Esophagus mucosa (tissue), 1 donor: ENCODE results near the gene CCDC102B. TPM values are rescaled to one million over a fixed set of nuclear protein-coding genes. Genes with fewer than 3 reads are reported as not detected.
A peak's percentile ranks its signal among the peaks of the same experiment; 100 is the strongest.
"Not testable (repeated sequence)": the region's sequence is repeated elsewhere in the genome, so short reads cannot be mapped to it uniquely, and the experiment has no call there.

Experiments used
- ATAC-seq: fragments of 200-7000 bp; cut with Tn5 transposase; one replicate; pipeline ENCODE4 v1.9.1; 2020
- total RNA-seq: library from RNA; stranded (reverse); gene quantifications from one replicate; pipeline ENCODE4 v1.2.4, GENCODE V29; 2023
- donor health status: DM: yes; HTN: yes; CAD: no.

CCDC102B gene
- total RNA-seq: 1.2 TPM

DNA sequence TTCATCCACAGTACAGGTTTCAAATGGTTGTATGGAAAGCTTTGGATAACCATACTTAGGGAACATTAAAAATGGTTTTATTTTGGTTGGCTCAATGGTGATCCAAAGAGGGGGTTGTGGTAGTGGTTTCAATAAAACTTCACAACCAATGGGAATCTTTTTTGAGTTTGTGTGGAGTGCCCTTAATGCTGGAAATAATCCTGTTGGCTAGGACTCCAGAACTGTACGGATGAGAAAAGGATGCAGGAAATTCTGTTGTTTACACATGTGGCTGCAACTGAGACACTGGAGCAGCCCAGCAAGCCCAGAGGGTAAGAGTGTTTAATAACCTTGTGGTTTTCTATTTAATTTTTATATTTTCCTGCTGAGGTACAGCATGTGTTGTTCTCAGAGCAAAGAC, at the start of gene CCDC102B:
Gene CCDC102B (plus strand): TSS at position 210 of the 400 bp plus-strand sequence. CDS start 38,684 bp downstream, outside the sequence.
- no peak for ATAC-seq

DNA sequence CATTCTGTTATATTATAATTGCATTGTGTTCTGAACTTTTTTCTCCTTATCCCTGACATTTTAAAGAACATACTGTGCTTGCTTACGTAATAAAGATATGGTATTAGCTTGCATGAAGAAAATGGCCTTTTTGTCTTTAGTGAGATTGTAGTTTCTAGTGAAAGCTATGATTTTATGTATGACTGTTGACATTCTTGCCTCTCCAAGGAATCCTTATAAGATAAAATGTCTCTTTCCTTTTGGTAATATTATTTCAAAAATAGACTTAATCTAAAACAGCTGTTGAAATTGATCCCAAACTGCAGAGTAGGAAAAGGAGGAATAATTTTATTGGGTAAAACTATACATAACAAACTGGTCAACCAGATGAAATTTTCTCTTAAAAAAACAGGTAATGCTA, 40.8 kb upstream of the CCDC102B start:
- ATAC-seq: no peak

DNA sequence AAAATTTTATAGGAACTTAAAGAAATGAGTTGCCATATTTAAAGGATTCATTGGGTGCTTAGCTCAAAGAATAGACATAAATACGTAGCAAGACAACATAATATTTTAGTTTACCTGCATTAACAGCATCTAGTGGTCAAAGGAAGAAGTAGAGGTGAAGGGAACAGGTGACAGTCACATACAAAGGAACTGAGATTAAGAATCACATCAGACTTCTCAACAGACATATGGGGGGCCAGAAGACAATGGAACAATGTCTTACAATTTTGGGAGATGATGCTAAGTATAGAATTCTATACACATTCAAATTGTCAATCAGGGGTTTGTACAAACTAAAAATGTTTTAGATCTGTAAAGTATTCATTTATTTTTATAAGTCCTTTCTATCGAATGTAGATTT, 38.6 kb upstream of the CCDC102B start:
- ATAC-seq: no peak

DNA sequence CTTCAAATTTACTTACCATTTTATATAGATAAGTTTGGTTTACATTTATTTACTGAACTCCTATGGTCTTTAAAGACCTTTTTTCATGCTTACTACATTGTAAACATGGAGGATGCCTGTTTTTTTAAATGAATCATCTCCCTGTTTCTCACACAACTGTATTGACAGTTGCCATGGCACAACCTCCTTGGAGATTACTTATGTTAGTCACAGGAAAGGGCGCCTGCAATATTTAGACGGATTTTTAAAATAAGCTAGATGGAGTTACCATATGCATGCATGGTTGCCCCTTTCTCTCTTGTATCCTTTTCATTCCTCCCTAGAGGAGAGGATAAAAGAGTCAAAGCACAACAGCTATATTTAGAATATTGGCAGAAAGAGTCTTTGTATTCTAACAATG, 34.8 kb upstream of the CCDC102B start:
- no peak for ATAC-seq

DNA sequence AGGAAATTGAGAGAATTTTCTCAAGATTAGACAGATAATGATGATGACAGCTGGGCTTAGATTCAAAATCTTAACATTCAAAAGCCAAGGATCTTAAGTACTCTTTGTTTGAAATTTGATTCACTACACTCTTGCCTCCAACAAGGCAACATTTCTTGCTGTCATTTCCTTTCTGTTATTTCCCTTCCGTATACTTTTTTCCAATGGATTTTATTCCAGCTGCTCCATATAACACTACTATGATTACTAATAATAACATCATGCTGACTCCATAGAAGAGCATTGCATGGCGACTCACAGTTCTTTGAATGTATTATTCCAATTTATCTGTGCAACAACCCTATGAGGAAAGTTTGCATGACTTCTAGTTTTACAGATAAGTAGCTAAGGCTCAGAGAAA, 33.9 kb upstream of the CCDC102B start:
- ATAC-seq: no peak

DNA sequence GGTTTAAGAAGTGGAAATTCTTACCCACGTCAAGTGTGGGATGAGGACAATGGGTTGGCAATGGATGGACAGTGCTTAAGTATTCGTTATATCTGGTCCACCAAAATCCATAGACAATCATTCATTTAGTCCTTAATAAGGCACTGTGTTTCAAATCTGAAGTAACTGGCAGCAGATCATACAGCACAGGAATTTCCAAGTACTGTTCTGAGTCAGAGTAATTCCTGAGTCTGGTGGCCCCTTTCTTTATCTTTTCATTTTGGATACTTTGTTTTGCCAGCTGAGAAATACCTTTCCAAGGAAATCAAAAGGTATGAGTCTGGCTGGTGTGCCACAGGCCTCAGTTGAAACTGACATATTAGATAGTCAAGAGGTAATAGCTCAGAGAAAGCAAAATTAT, 31.4 kb upstream of the CCDC102B start:
- ATAC-seq: no peak

DNA sequence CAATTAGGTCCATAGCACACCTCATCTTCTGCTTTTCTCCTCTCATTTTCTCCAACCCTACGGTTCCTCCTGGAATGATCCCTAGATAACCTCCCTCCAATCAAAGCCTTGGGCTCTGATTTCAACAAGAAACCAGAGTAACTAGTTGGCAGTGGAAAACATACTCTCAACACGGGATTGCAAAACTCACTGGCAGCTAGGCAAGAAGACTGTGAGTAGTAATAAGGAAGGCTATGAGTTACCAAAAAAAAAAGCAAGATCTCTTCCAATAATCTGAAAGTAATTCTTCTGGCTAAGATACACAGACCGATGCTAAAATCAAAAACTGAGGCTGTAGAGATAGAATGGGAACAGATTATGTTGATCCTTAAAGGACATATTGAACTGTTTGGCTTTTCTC, 28.4 kb upstream of the CCDC102B start:
- no peak for ATAC-seq

DNA sequence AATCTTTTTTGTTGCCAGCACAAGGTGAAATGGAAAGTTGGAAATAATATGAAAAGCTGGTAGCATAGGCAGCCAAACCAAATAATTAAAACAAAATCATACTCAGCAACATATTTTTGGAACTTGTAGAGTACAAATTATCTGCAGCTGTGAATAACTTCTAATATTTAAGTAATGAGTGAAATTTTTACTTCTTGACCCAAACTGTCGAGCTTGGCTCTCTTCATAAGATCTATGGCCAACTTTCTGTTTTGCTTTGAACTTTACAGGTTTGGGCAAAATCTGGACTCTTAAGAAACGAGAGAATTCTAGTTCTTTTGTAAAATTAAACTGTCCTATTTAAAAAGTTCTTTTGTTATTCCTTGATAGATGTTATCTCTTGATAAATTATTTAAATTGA, 25.6 kb upstream of the CCDC102B start:
- no peak for ATAC-seq

DNA sequence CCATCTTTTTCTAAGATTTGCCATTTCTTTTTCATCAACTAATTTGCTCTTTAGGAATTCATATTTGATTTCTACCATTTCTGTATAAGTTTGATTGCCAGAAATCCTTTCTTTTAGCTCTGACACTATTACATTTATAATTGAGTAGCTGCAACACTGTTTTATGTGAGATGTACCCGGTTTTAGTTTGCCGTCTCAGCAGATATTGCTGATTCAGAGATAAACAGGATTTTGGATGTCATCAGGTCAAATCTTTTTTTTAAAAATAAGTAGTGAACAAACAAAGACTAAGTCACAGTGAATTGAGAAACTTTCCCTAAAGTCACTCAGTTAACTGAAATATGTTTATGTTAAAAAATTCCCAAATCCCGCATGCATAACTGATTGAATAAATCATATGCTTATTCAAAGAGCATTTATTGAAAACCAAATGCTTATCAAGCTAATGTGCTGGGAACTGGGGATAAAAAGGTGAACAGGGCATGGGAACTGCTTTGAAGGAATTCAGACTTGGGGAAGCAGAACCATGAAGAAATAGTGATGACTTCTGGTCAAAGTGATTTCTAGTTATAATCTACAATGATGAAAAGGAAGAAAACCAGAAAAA, 19.5 kb upstream of the CCDC102B start:
- no peak for ATAC-seq

DNA sequence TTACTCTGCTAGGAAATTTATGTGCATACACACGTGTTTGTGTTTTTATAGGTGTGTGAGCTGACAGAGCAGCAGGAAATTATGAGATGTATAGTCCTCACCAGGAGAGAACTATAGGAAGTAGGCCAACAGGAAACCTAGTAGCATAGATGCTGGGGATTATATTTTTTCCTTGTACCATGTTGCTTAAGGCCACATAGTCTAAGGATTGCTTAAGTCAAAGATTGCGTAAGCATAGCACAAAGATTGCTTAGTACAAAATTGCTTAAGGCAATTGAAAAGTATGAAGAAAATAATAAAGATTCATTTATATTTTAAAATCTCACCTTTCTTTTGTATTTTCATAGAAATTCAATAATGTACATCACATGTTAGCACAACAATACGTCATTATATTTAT, 18.7 kb upstream of the CCDC102B start:
- ATAC-seq: peak; percentile 73

DNA sequence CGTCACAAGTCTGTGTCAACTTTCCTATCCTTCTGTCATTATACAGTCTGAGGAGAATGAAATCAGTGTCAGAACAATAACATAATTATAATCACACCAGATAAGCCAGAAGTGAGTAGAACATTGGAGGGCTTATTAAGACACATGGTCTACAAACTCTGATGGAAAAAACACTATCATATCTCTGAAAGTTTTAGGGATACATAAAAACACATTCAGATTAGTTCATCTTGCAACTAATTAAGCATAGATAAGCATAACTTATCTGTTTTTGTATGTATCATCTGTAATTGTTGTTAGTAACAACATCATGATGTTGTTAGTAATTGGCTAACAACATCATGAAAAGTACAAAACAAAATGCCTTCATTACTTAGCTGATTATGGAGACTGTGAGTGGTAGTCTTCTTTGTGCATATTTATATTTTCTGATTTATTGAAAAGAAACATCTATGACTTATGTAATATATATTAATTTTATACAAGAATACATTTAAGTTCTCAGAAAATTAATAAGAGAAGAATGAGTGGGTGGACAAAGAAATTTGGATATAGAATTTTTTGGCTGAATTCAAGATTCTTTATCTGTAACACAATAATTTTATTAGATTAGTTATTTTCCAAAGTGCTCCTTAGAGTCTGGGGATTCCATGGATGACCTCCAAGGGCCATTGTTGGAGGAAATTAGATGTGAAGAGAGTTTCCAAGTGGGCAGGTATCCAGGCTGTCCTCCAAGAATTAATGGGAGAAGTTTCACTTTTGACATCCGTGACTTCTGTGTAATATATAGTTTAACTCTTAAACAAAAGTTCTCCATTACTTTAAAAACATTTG, 16.9 kb upstream of the CCDC102B start:
- no peak for ATAC-seq

DNA sequence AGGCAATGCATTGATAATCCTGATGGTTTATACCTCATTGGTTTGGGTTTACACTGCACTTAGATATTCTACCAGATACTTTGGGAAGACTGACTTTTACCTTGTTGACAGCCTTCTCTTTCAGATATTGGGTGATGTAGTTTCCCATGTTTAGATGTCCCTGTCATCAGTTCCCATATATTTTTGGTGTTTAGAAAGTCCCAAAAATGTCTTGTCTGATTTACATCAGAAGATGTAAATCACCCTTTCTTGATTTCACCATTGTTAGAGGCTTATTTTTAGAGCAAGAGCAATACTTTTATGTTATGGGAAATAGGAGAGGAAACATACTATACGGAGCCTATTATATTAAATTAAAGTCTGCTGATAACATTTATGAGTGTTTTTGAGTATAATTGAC, 14.4 kb upstream of the CCDC102B start:
- no peak for ATAC-seq

DNA sequence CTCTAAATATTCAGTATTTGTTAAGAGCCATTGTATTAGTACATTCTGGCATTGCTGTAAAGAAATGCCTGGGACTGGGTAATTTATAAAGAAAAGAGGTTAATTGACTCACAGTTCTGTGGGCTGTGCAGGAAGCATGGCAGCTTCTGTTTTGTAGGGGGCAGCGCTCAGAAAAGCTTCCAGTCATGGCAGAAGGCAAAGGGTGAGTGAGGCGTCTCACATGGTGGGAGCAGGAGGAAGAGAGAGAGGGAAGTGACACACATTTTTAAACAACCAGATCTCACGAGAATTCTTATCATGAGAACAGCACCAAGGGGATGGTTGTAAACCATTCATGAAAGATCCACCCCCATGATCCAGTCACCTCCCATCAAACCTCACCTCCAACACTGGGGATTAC, 13.8 kb upstream of the CCDC102B start:
- ATAC-seq: no peak

DNA sequence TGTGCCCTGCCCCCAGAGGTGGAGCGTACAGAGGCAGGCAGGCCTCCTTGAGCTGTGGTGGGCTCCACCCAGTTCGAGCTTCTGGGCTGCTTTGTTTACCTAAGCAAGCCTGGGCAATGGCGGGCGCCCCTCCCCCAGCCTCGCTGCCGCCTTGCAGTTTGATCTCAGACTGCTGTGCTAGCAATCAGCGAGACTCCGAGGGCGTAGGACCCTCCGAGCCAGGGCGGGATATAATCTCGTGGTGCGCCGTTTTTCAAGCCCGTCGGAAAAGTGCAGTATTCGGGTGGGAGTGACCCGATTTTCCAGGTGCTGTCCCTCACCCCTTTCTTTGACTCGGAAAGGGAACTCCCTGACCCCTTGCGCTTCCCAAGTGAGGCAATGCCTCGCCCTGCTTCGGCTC, 7.6 kb upstream of the CCDC102B start:
- ATAC-seq: not testable (repeated sequence)

DNA sequence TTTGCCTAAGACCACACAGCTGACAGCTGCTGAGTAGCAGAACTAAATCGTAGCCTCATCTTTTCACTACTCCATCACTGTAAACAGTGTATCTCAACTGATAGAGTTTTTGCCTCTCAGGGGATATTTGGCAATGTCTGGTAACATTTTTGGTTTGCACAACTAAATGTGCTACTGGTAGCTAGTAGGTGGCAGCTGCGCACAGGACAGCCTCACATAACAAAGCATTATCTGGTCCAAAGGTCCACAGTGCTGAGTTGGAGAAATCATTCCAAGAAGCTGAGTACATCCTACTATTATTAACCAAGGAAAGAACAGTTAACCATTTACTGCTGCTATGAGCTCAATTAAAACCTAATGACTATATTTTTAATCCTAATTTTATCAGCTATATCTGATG, 6.1 kb upstream of the CCDC102B start:
- no peak for ATAC-seq

DNA sequence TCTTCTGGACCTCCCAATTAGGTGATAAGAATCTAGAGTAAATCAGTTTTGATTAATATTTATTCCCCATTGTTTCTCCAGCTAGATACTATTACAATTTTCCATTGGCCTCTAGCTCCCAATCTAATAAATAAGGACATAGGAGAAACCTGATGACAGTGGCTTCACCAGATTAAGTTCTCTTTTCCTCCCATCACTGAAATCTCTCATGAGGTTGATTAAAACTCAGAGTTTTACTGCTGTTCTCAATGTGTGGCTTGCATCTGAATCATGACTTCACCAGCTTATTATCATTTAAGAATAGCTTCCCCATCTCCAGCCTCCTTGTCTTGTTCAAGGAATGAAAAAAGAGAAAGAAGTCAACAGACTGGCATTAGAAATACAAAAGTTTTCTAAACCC, 3.9 kb upstream of the CCDC102B start:
- ATAC-seq: no peak

DNA sequence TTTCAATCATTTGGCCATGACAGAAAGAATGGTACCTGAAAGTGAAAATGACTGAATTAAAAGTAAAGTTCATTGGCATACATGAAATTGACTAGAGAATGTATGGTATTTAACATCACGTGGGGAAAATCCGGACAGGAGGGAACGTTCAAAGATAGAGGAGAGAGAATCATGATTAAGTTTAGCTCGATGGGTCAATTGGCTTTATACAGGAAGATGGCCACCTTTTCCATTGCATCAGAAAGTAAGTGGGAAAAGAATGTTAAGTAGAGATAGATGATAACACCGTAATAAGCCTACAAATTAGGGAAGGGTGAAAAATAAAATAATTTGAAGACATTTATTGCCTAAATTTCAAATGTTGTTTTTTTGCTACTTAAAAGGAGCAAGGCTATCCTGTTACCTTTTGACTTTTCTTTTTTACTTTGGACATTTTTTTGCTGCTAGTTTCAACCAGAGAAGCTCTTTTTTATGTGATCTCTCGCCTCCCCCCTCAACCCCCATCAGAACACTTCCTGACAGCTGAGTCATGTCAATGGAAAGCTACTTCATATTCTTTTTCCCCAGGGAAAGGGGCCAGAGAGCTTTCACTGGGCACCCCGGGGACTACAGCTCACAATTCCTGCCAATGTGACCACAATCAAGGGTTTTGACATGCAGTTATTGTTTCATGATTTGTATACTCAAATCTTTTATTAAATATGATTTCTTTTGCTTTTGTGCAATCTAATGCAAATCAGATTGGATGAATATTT, 767 bp upstream of the CCDC102B start:
- no peak for ATAC-seq

DNA sequence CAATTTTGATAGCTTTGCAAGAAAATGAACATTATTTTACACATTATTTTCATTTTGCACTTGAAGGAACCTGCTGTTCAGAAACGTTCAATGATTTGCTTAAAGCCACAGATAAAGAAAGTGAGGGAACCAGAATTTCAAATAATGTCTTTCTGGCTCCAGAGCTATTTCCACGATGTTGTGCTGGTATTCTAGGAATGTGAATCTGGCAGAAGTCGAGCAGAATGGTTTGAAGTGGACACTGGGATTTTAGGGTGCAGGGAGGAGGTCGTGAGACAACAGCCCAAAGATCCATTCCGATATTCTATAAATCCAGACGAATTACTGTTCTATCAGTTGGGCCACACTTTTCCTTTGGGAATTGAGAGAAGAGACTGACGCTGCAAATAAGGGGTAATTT, 2.2 kb downstream of the CCDC102B start:
- no peak for ATAC-seq

DNA sequence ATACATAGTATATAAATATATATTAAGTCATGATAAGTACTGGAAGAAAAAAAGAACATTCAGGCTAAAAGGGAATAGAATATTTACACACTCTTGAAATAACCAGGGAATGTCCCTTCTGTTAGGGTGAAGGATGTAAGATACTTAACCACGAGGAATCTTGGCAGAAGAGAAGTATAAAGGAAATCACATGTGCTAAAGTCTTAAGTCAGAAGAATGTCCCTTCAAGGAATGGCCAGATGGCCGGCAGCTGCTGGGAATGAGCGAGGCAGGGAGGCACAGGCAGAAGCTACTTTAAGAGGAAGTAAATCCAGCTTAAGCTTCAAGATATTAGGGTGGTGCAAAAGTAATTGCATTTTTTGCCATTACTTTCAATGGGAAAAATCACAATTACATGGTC, 5.5 kb downstream of the CCDC102B start:
- no peak for ATAC-seq

DNA sequence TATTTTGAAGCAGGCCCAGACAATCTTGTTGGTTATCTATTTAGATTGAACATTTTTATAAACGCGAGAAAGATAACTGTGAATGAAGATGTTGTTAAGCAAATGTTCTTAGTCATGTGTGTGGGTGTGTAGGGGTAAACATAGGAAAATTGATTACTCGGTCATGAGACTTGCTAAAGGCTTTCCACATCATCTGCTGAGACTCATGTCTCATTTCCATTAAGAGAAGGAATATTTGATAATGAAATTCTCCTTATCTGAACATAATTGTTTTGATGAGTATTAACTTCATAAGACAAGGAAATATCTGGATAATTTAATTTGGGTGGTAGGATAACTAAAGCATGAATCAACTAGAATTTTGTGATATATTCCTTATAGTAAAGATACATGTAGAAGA, 19.7 kb downstream of the CCDC102B start:
- no peak for ATAC-seq

DNA sequence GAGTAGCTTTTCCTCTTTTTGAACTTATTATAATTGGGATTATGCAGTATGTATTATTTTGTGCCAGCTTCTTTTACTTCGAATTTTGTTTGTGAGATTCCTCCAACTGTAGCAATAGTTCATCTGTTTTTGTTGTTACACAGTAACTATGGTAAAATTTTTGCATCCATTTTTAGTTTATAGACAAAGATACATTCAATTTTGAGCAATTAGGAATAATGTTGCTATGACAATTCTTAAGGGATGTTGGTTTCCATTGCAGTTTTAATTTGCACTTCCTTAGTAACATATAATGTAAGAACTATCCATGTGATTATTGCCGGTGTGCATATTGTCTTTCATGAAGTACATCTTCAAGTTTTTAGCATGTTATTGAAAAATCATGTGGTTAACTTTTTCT, 20.7 kb downstream of the CCDC102B start:
- no peak for ATAC-seq

DNA sequence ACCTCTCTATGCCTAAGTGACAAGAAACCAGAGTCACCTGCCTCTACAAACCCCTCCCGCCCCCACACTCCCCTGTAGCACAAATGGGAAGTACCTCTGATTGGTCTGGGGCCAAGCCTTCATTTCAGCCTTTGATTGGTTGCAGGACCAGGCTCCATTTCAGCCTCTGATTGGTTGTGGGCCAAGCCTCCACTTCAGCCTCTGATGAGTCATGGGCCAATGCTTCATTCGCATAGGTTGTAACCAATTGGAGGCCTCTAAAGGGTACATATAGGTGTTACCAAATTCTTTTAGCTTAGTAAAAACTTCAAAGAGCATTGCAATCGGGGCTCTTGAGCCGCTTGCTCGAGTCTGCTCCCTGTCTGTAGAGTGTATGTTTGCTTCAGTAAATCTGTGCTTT, 25.0 kb downstream of the CCDC102B start:
- ATAC-seq: no peak

DNA sequence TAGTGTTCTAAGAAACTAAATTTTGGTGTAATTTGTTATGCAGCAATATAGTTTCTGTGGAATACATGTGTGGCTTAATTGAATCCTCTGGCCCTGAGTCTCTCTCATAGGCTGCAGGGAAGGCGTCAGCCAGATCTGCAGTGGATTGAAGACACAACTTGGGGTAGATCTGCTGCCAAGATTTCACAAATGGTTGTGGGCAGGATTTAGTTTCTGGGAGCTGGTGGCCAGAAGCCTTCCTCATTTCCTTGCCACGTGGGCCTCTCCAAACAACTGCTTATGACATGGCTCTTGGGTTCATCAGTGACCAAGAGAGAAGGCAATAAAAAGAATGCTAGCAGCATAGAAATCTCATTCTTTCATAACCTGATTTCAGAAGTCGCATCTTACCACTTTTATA, 28.2 kb downstream of the CCDC102B start:
- ATAC-seq: no peak
